Activated CD8-positive, alpha-beta memory T cell treated with anti-CD3 and anti-CD28 coated beads for 24 hours (primary cell): ENCODE results near the gene LIMS2.

Source experiments
- DNase-seq: peaks from one replicate; pipeline ENCODE4 v3.0.0-alpha.2; 2020

LIMS2 gene

GRCh38 chr2:127596311-127597045, 78.9 kb downstream of the LIMS2 start:
- DNase-seq = peak; percentile 26

GRCh38 chr2:127594116-127594591, 81.2 kb downstream of the LIMS2 start:
- DNase-seq = peak; percentile 37

- peak; percentile 51 for DNase-seq
Observed at GRCh38 chr2:127593228-127594115, 81.9 kb downstream of the LIMS2 start.

- peak; percentile 52 for DNase-seq
Observed at GRCh38 chr2:127592761-127593227, 82.5 kb downstream of the LIMS2 start.

- DNase-seq = peak; percentile 83
Observed at GRCh38 chr2:127591221-127591923, 84.0 kb downstream of the LIMS2 start.

GRCh38 chr2:127590386-127591190, 84.7 kb downstream of the LIMS2 start:
- peak; percentile 40 for DNase-seq

GRCh38 chr2:127589841-127590240, 85.5 kb downstream of the LIMS2 start:
- peak; percentile 47 for DNase-seq

- DNase-seq = peak; percentile 45
Observed at GRCh38 chr2:127589358-127589757, 86.0 kb downstream of the LIMS2 start.
